Measurements from ENCODE around the gene CDH23.

The CDH23 gene

GRCh38 chr10:71437537-71438092, 40.9 kb downstream of the CDH23 start:
- H3K27me3 Mint-ChIP-seq = peaks cover 9% of the 10 kb centered on the region
- no peak overlapping the region for H3K4me3 Mint-ChIP-seq
- H3K36me3 Mint-ChIP-seq (ENCODE audit: low read depth) = no peaks in the 10 kb centered on the region
- H3K4me1 Mint-ChIP-seq (ENCODE audit: low read depth) = no peaks in the 10 kb centered on the region
- intact Hi-C loops (cut with micrococcal nuclease) = no loop called here
- no peak overlapping the region for H3K27ac Mint-ChIP-seq
- H3K9me3 Mint-ChIP-seq = no peaks in the 10 kb centered on the region

- H3K27me3 Mint-ChIP-seq = peaks cover 5% of the 10 kb centered on the region
- no peak overlapping the region for H3K4me3 Mint-ChIP-seq
- no peaks in the 10 kb centered on the region for H3K36me3 Mint-ChIP-seq (ENCODE audit: low read depth)
- H3K27ac Mint-ChIP-seq = no peak overlapping the region
- intact Hi-C loops (cut with micrococcal nuclease) = no loop called here
- no peaks in the 10 kb centered on the region for H3K4me1 Mint-ChIP-seq (ENCODE audit: low read depth)
- no peaks in the 10 kb centered on the region for H3K9me3 Mint-ChIP-seq
Observed at GRCh38 chr10:71438761-71439160, 42.0 kb downstream of the CDH23 start.

GRCh38 chr10:71439670-71440425, 43.1 kb downstream of the CDH23 start:
- no peaks in the 10 kb centered on the region for H3K36me3 Mint-ChIP-seq (ENCODE audit: low read depth)
- no peak overlapping the region for H3K27ac Mint-ChIP-seq

GRCh38 chr10:71440506-71441035, 43.9 kb downstream of the CDH23 start:
- Mint-ChIP-seq H3K9me3 (no peaks in the 10 kb centered on the region), H3K4me3 (no peak overlapping the region), H3K27me3 (peaks cover 2% of the 10 kb centered on the region), H3K27ac (no peak overlapping the region), H3K4me1 (ENCODE audit: low read depth) (no peaks in the 10 kb centered on the region), H3K36me3 (ENCODE audit: low read depth) (no peaks in the 10 kb centered on the region)
- intact Hi-C loops (cut with micrococcal nuclease) = no loop called here

More at GRCh38 chr10:71439670-71440425, 43.1 kb downstream of the CDH23 start:
- Mint-ChIP-seq H3K4me1 (ENCODE audit: low read depth) (no peaks in the 10 kb centered on the region), H3K9me3 (no peaks in the 10 kb centered on the region), H3K27me3 (peaks cover 2% of the 10 kb centered on the region), H3K4me3 (no peak overlapping the region)
- intact Hi-C loops (cut with micrococcal nuclease) = no loop called here

- no peaks in the 10 kb centered on the region for H3K36me3 Mint-ChIP-seq (ENCODE audit: low read depth)
- no peaks in the 10 kb centered on the region for H3K4me1 Mint-ChIP-seq (ENCODE audit: low read depth)
- no peak overlapping the region for H3K4me3 Mint-ChIP-seq
- H3K9me3 Mint-ChIP-seq = no peaks in the 10 kb centered on the region
- peaks cover 2% of the 10 kb centered on the region for H3K27me3 Mint-ChIP-seq
- intact Hi-C loops (cut with micrococcal nuclease) = no loop called here
- no peak overlapping the region for H3K27ac Mint-ChIP-seq
Observed at GRCh38 chr10:71442000-71442399, 45.3 kb downstream of the CDH23 start.

- intact Hi-C loops (cut with micrococcal nuclease) = no loop called here
- no peak overlapping the region for H3K4me3 Mint-ChIP-seq
- H3K4me1 Mint-ChIP-seq (ENCODE audit: low read depth) = no peaks in the 10 kb centered on the region
- no peaks in the 10 kb centered on the region for H3K9me3 Mint-ChIP-seq
- peaks cover 2% of the 10 kb centered on the region for H3K27me3 Mint-ChIP-seq
- no peaks in the 10 kb centered on the region for H3K36me3 Mint-ChIP-seq (ENCODE audit: low read depth)
- no peak overlapping the region for H3K27ac Mint-ChIP-seq
Observed at GRCh38 chr10:71442859-71443570, 46.3 kb downstream of the CDH23 start.

GRCh38 chr10:71443676-71444075, 47.0 kb downstream of the CDH23 start:
- Mint-ChIP-seq H3K4me1 (ENCODE audit: low read depth) (no peaks in the 10 kb centered on the region), H3K9me3 (no peaks in the 10 kb centered on the region), H3K36me3 (ENCODE audit: low read depth) (no peaks in the 10 kb centered on the region), H3K27ac (no peak overlapping the region), H3K4me3 (no peak overlapping the region), H3K27me3 (peaks cover 2% of the 10 kb centered on the region)
- intact Hi-C loops (cut with micrococcal nuclease) = no loop called here

- Mint-ChIP-seq H3K9me3 (no peaks in the 10 kb centered on the region), H3K27ac (no peak overlapping the region), H3K36me3 (ENCODE audit: low read depth) (no peaks in the 10 kb centered on the region), H3K27me3 (peaks cover 2% of the 10 kb centered on the region), H3K4me3 (no peak overlapping the region), H3K4me1 (ENCODE audit: low read depth) (no peaks in the 10 kb centered on the region)
- intact Hi-C loops (cut with micrococcal nuclease) = no loop called here
Observed at GRCh38 chr10:71444284-71445054, 47.7 kb downstream of the CDH23 start.

GRCh38 chr10:71447676-71448075, 51.0 kb downstream of the CDH23 start:
- H3K27ac Mint-ChIP-seq = no peak overlapping the region
- H3K27me3 Mint-ChIP-seq = no peaks in the 10 kb centered on the region
- no peak overlapping the region for H3K4me3 Mint-ChIP-seq
- H3K4me1 Mint-ChIP-seq (ENCODE audit: low read depth) = no peaks in the 10 kb centered on the region
- H3K36me3 Mint-ChIP-seq (ENCODE audit: low read depth) = no peaks in the 10 kb centered on the region
- intact Hi-C loops (cut with micrococcal nuclease) = no loop called here
- H3K9me3 Mint-ChIP-seq = no peaks in the 10 kb centered on the region

GRCh38 chr10:71448146-71448545, 51.4 kb downstream of the CDH23 start:
- Mint-ChIP-seq H3K27ac (no peak overlapping the region), H3K27me3 (peaks cover 2% of the 10 kb centered on the region), H3K9me3 (no peaks in the 10 kb centered on the region), H3K36me3 (ENCODE audit: low read depth) (no peaks in the 10 kb centered on the region), H3K4me1 (ENCODE audit: low read depth) (no peaks in the 10 kb centered on the region), H3K4me3 (no peak overlapping the region)
- intact Hi-C loops (cut with micrococcal nuclease) = no loop called here

GRCh38 chr10:71449026-71449425, 52.3 kb downstream of the CDH23 start:
- intact Hi-C loops (cut with micrococcal nuclease) = no loop called here
- peaks cover 6% of the 10 kb centered on the region for H3K27me3 Mint-ChIP-seq
- H3K36me3 Mint-ChIP-seq (ENCODE audit: low read depth) = no peaks in the 10 kb centered on the region
- no peak overlapping the region for H3K4me3 Mint-ChIP-seq
- H3K4me1 Mint-ChIP-seq (ENCODE audit: low read depth) = no peaks in the 10 kb centered on the region
- no peak overlapping the region for H3K27ac Mint-ChIP-seq
- H3K9me3 Mint-ChIP-seq = no peaks in the 10 kb centered on the region

- H3K27me3 Mint-ChIP-seq = peaks cover 10% of the 10 kb centered on the region
- no peaks in the 10 kb centered on the region for H3K9me3 Mint-ChIP-seq
- intact Hi-C loops (cut with micrococcal nuclease) = no loop called here
- no peak overlapping the region for H3K4me3 Mint-ChIP-seq
- H3K4me1 Mint-ChIP-seq (ENCODE audit: low read depth) = no peaks in the 10 kb centered on the region
- H3K27ac Mint-ChIP-seq = no peak overlapping the region
- no peaks in the 10 kb centered on the region for H3K36me3 Mint-ChIP-seq (ENCODE audit: low read depth)
Observed at GRCh38 chr10:71451754-71452153, 55.0 kb downstream of the CDH23 start.

- no peaks in the 10 kb centered on the region for H3K9me3 Mint-ChIP-seq
- no peak overlapping the region for H3K27ac Mint-ChIP-seq
- no peak overlapping the region for H3K4me3 Mint-ChIP-seq
- peaks cover 10% of the 10 kb centered on the region for H3K27me3 Mint-ChIP-seq
- H3K4me1 Mint-ChIP-seq (ENCODE audit: low read depth) = no peaks in the 10 kb centered on the region
- H3K36me3 Mint-ChIP-seq (ENCODE audit: low read depth) = no peaks in the 10 kb centered on the region
- intact Hi-C loops (cut with micrococcal nuclease) = no loop called here
Observed at GRCh38 chr10:71453186-71453585, 56.5 kb downstream of the CDH23 start.

GRCh38 chr10:71454347-71454746, 57.6 kb downstream of the CDH23 start:
- intact Hi-C loops (cut with micrococcal nuclease) = no loop called here

More at GRCh38 chr10:71454347-71454746, 57.6 kb downstream of the CDH23 start:
- H3K4me3 Mint-ChIP-seq = no peak overlapping the region
- H3K27me3 Mint-ChIP-seq = peaks cover 10% of the 10 kb centered on the region
- H3K27ac Mint-ChIP-seq = no peak overlapping the region
- H3K4me1 Mint-ChIP-seq (ENCODE audit: low read depth) = no peaks in the 10 kb centered on the region
- no peaks in the 10 kb centered on the region for H3K36me3 Mint-ChIP-seq (ENCODE audit: low read depth)
- no peaks in the 10 kb centered on the region for H3K9me3 Mint-ChIP-seq

All from dendritic cell treated with granulocyte-macrophage colony-stimulating factor and Interleukin-4, amounts not matched to agents 40 ng/mL and 50 ng/mL, for 4 days (primary cell).